HepG2 (cell line): ENCODE measurements around the gene R3HCC1L. TPM values are rescaled to one million over a fixed set of nuclear protein-coding genes. Genes with fewer than 3 reads are reported as not detected.

Experiments
- AGO1 ChIP-seq: fragments of 200-400 bp; formaldehyde crosslinking; IDR thresholded peaks from 2 replicates; pipeline ENCODE4 v1.6.1; 2017; ENCODE audit warnings: mild to moderate bottlenecking, low read depth, low read length, moderate library complexity; ENCODE audit not compliant: poor library complexity, severe bottlenecking
- CEBPG ChIP-seq: IDR thresholded peaks from 2 replicates; pipeline ENCODE4 v1.6.1; 2016
- GTF2F1 ChIP-seq: fragments of 150-350 bp; IDR thresholded peaks from 2 replicates; pipeline ENCODE4 v1.6.1; 2014; ENCODE audit warnings: low read length
- HDAC1 ChIP-seq: sonication (generic); formaldehyde crosslinking; IDR thresholded peaks from 2 replicates; pipeline ENCODE4 v1.5.1; 2020; ENCODE audit warnings: mild to moderate bottlenecking, missing genetic modification reagents
- HDAC2 ChIP-seq: sonication (generic); formaldehyde crosslinking; IDR thresholded peaks from 2 replicates; pipeline ENCODE4 v1.4.0; 2020; ENCODE audit warnings: missing genetic modification reagents
- HES4 ChIP-seq: sonication (generic); formaldehyde crosslinking; IDR thresholded peaks from 2 replicates; pipeline ENCODE4 v1.9.0; 2021; ENCODE audit warnings: mild to moderate bottlenecking, missing genetic modification reagents, borderline replicate concordance
- NFAT5 ChIP-seq: sonication (generic); formaldehyde crosslinking; IDR thresholded peaks from 2 replicates; pipeline ENCODE4 v1.4.0; 2020; ENCODE audit warnings: missing genetic modification reagents
- NFIB ChIP-seq: sonication (generic); formaldehyde crosslinking; IDR thresholded peaks from 2 replicates; pipeline ENCODE4 v1.9.0; 2021; ENCODE audit warnings: missing genetic modification reagents, mild to moderate bottlenecking, borderline replicate concordance
- PHF5A ChIP-seq: IDR thresholded peaks from one replicate; pipeline ENCODE4 v1.6.1; 2018; ENCODE audit warnings: low read depth, missing genetic modification reagents; ENCODE audit not compliant: unreplicated experiment
- PLRG1 ChIP-seq: fragments of 450-650 bp; conservative IDR thresholded peaks from 2 replicates; pipeline ENCODE4 v1.6.1; 2016
- SAFB2 ChIP-seq: sonication (generic); formaldehyde crosslinking; IDR thresholded peaks from 2 replicates; pipeline ENCODE4 v1.5.1; 2020; ENCODE audit warnings: missing genetic modification reagents, low read depth, mild to moderate bottlenecking, borderline replicate concordance
- TRIM24 ChIP-seq: sonication (generic); formaldehyde crosslinking; IDR thresholded peaks from 2 replicates; pipeline ENCODE4 v1.8.0; 2022; ENCODE audit warnings: mild to moderate bottlenecking, missing genetic modification reagents
- ZNF549 ChIP-seq: sonication (generic); formaldehyde crosslinking; IDR thresholded peaks from 2 replicates; pipeline ENCODE4 v1.5.0; 2020; ENCODE audit warnings: missing genetic modification reagents
- polyA plus RNA-seq, 8 experiments: library from polyadenylated mRNA; depleted of rRNA in 3 of 8; stranded (reverse) in 7 of 8; unstranded in 1 of 8; fragments of >200 nt; fragmentation: Illumina TruSeq in 4 of 8; extraction: Trizol in 4 of 8; gene quantifications; 2 replicates each; pipeline versions ENCODE4 v1.2.1 to v1.2.3, GENCODE V29; 2011 to 2016; ENCODE audit warnings: low read depth in 4 of 8, missing spikeins in 1 of 8, mixed read lengths in 1 of 8; ENCODE audit not compliant: insufficient read depth in 1 of 8
- total RNA-seq, 5 experiments: library from RNA; depleted of rRNA; stranded (reverse); fragments of >200 nt; fragmentation: Illumina TruSeq; extraction: Trizol; gene quantifications; 2 replicates each; pipeline ENCODE4 v1.2.3, GENCODE V29; 2016; ENCODE audit warnings: low read depth in 1 of 5
- TF ChIP-seq, protein P1 (sequence below): sonication (generic); formaldehyde crosslinking; IDR thresholded peaks from 2 replicates; pipeline ENCODE4 v1.4.0; 2020; ENCODE audit warnings: missing genetic modification reagents
- TF ChIP-seq, protein P2 (sequence below): sonication (generic); formaldehyde crosslinking; IDR thresholded peaks from 2 replicates; pipeline ENCODE4 v1.4.0; 2020; ENCODE audit warnings: missing genetic modification reagents, borderline replicate concordance

The R3HCC1L gene
- total and polyA plus RNA-seq, 2 of the 13 experiments (the other 11 are each of a cell fraction or from before 2014, with no cell fraction given), result 6.5 to 12.2 TPM

- TF ChIP-seq, protein P1, sequence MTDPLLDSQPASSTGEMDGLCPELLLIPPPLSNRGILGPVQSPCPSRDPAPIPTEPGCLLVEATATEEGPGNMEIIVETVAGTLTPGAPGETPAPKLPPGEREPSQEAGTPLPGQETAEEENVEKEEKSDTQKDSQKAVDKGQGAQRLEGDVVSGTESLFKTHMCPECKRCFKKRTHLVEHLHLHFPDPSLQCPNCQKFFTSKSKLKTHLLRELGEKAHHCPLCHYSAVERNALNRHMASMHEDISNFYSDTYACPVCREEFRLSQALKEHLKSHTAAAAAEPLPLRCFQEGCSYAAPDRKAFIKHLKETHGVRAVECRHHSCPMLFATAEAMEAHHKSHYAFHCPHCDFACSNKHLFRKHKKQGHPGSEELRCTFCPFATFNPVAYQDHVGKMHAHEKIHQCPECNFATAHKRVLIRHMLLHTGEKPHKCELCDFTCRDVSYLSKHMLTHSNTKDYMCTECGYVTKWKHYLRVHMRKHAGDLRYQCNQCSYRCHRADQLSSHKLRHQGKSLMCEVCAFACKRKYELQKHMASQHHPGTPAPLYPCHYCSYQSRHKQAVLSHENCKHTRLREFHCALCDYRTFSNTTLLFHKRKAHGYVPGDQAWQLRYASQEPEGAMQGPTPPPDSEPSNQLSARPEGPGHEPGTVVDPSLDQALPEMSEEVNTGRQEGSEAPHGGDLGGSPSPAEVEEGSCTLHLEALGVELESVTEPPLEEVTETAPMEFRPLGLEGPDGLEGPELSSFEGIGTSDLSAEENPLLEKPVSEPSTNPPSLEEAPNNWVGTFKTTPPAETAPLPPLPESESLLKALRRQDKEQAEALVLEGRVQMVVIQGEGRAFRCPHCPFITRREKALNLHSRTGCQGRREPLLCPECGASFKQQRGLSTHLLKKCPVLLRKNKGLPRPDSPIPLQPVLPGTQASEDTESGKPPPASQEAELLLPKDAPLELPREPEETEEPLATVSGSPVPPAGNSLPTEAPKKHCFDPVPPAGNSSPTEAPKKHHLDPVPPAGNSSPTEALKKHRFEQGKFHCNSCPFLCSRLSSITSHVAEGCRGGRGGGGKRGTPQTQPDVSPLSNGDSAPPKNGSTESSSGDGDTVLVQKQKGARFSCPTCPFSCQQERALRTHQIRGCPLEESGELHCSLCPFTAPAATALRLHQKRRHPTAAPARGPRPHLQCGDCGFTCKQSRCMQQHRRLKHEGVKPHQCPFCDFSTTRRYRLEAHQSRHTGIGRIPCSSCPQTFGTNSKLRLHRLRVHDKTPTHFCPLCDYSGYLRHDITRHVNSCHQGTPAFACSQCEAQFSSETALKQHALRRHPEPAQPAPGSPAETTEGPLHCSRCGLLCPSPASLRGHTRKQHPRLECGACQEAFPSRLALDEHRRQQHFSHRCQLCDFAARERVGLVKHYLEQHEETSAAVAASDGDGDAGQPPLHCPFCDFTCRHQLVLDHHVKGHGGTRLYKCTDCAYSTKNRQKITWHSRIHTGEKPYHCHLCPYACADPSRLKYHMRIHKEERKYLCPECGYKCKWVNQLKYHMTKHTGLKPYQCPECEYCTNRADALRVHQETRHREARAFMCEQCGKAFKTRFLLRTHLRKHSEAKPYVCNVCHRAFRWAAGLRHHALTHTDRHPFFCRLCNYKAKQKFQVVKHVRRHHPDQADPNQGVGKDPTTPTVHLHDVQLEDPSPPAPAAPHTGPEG (CRISPR knock-in tag), result no peak
- no peak for TF ChIP-seq PLRG1
- no peak for TF ChIP-seq HES4 (CRISPR knock-in tag)
- peak; percentile 77 for TF ChIP-seq HDAC1 (CRISPR knock-in tag)
- peak; percentile 89 for TF ChIP-seq HDAC2
- TF ChIP-seq GTF2F1, result no peak
- TF ChIP-seq ZNF549 (CRISPR knock-in tag), result no peak
- no peak for TF ChIP-seq NFAT5 (CRISPR knock-in tag)
- TF ChIP-seq SAFB2 (CRISPR knock-in tag), result 0 out of 2 replicates have a peak, but pooled peaks have one; percentile 27
- no peak for TF ChIP-seq AGO1
- no peak for TF ChIP-seq NFIB (CRISPR knock-in tag)
- TF ChIP-seq PHF5A (CRISPR knock-in tag), result peak; percentile 27
- TF ChIP-seq, protein P2, sequence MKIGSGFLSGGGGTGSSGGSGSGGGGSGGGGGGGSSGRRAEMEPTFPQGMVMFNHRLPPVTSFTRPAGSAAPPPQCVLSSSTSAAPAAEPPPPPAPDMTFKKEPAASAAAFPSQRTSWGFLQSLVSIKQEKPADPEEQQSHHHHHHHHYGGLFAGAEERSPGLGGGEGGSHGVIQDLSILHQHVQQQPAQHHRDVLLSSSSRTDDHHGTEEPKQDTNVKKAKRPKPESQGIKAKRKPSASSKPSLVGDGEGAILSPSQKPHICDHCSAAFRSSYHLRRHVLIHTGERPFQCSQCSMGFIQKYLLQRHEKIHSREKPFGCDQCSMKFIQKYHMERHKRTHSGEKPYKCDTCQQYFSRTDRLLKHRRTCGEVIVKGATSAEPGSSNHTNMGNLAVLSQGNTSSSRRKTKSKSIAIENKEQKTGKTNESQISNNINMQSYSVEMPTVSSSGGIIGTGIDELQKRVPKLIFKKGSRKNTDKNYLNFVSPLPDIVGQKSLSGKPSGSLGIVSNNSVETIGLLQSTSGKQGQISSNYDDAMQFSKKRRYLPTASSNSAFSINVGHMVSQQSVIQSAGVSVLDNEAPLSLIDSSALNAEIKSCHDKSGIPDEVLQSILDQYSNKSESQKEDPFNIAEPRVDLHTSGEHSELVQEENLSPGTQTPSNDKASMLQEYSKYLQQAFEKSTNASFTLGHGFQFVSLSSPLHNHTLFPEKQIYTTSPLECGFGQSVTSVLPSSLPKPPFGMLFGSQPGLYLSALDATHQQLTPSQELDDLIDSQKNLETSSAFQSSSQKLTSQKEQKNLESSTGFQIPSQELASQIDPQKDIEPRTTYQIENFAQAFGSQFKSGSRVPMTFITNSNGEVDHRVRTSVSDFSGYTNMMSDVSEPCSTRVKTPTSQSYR (CRISPR knock-in tag), result peak; percentile 57; the same call in 1 of the 2 replicates
- peak; percentile 39; the same call in 1 of the 2 replicates for TF ChIP-seq TRIM24
- peak; percentile 95 for TF ChIP-seq CEBPG (CRISPR knock-in tag)
Observed at GRCh38 chr10:98270073-98270740, 135.8 kb downstream of the R3HCC1L start (continued).
